Ovary (tissue), 9 donors: ENCODE data around the gene MYRIP. TPM values are rescaled to one million over a fixed set of nuclear protein-coding genes. Genes with fewer than 3 reads are reported as not detected.

Experiments
- DNase-seq, 5 donors: peaks; one replicate each; pipeline ENCODE4 v3.0.0-alpha.2; 2019 to 2020
- H3K27ac ChIP-seq, 2 donors: fragments of 200-600 bp; one replicate each; pipeline versions ENCODE4 v1.5.1 to v1.8.0; 2019 to 2022
- H3K27me3 ChIP-seq: fragments of 200-600 bp; one replicate; pipeline ENCODE4 v1.8.0; 2022
- H3K36me3 ChIP-seq: fragments of 200-600 bp; sonication (generic); one replicate; pipeline ENCODE4 v1.5.1; 2019
- H3K4me1 ChIP-seq: one replicate; pipeline ENCODE4 v1.8.1; 2013; ENCODE audit warnings: mild to moderate bottlenecking, moderate library complexity; ENCODE audit not compliant: insufficient read depth
- H3K4me3 ChIP-seq: fragments of 200-600 bp; sonication (generic); one replicate; pipeline ENCODE4 v1.5.1; 2017
- H3K9me3 ChIP-seq, 2 donors: fragments of 200-600 bp in 1 of 2; sonication (generic) in 1 of 2; one replicate each; pipeline versions ENCODE4 v1.5.1 to v1.8.1; 2013 to 2019; ENCODE audit warnings: mild to moderate bottlenecking in 1 of 2, moderate library complexity in 1 of 2
- EP300 ChIP-seq: sonication (generic); formaldehyde crosslinking; IDR thresholded peaks from one replicate; pipeline ENCODE4 v1.6.1; 2017; ENCODE audit warnings: antibody characterized with exemption
- POLR2A ChIP-seq: fragments of 450-650 bp; IDR thresholded peaks from one replicate; pipeline ENCODE4 v1.6.1; 2017; ENCODE audit warnings: antibody characterized with exemption, mild to moderate bottlenecking, moderate library complexity
- WGBS, 3 donors: extraction: QIAGEN DNeasy Blood & Tissue Kit in 1 of 3; methylation state at CpG; one replicate each; pipeline versions ENCODE4 v1.1.5 to v1.1.7; 2013 to 2017; 5-methylcytosine and 5-hydroxymethylcytosine counted together
- intact Hi-C, 4 donors: fragments of 100-400 bp; cut with DNase I; formaldehyde crosslinking; loops; one replicate each; pipeline versions ENCODE4 v1.11.0 to v1.15.1; 2022 to 2023
- polyA plus RNA-seq, 2 donors: library from polyadenylated mRNA; stranded (reverse); fragments of 200-250 nt in 1 of 2; fragments of 350-450 nt in 1 of 2; fragmentation: Illumina TruSeq in 1 of 2; extraction: RNeasy Lipid Tissue Mini Kit (QIAGEN cat#74804) in 1 of 2; gene quantifications; one replicate each; pipeline ENCODE4 v1.2.3, GENCODE V29; 2013 to 2014
- total RNA-seq, 7 donors: library from RNA; depleted of rRNA in 2 of 7; stranded (reverse); fragments of >200 nt in 2 of 7; fragmentation: NEBNext Ultra II Directional in 3 of 7; extraction: Animal tissue kit (Norgen Biotek cat#: 25700) in 3 of 7; gene quantifications; one replicate each; pipeline versions ENCODE4 v1.1.0 to v1.2.4, GENCODE V29; 2016 to 2023
- TF ChIP-seq, protein P1 (sequence below), 3 donors: fragments of 450-650 bp in 2 of 3; fragments of 200-600 bp in 1 of 3; IDR thresholded peaks; one replicate each; pipeline versions ENCODE4 v1.5.1 to v1.8.0; 2016 to 2022; ENCODE audit warnings: antibody characterized with exemption in 3 of 3, mild to moderate bottlenecking in 1 of 3
- donor health status: DM: no; HTN: no; CAD: no; lungs with moderate emphysema.
- donor health status: DM: no; HTN: no; CAD: no.
- donor health status: Bipolar disorder and iron deficiency.
- donor health status: DM: yes; HTN: yes; CAD: no.
- donor health status: DM: no; HTN: no; CAD: no.
- donor health status: DM: yes; HTN: yes; CAD: no.

MYRIP gene
- total and polyA plus RNA-seq, 9 donors, result 2.8 to 8.4 (median 4.5) TPM

DNA sequence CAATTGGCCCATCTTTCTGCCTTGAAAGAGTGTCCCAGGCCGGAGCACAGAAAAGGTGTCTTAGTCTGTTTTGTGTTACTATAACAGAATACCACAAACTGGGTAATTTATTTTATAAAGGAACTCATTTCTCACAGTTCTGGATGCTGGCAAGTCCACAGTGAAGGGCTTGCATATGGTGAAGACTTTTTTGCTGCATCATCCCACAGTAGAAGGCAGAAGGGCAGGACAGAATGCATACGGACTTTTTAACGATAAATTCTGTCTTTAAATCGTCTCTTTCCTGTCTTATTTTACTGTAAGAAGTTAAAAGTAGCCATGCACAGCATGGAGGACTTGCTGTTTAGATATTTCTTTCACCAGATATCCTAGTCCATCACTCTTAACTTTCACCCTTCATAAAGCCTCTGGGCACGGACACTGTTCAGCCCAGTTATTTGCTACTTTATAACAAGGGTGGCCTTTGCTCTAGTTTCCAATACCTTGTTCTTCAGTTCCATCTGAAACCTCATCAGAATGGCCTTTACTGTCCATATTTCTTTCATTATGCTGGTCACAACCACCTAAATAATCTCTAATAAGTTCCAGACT, 489.8 kb downstream of the MYRIP start:
- TF ChIP-seq, protein P1, sequence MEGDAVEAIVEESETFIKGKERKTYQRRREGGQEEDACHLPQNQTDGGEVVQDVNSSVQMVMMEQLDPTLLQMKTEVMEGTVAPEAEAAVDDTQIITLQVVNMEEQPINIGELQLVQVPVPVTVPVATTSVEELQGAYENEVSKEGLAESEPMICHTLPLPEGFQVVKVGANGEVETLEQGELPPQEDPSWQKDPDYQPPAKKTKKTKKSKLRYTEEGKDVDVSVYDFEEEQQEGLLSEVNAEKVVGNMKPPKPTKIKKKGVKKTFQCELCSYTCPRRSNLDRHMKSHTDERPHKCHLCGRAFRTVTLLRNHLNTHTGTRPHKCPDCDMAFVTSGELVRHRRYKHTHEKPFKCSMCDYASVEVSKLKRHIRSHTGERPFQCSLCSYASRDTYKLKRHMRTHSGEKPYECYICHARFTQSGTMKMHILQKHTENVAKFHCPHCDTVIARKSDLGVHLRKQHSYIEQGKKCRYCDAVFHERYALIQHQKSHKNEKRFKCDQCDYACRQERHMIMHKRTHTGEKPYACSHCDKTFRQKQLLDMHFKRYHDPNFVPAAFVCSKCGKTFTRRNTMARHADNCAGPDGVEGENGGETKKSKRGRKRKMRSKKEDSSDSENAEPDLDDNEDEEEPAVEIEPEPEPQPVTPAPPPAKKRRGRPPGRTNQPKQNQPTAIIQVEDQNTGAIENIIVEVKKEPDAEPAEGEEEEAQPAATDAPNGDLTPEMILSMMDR (IDR thresholded peaks at IDR 0.05), result no peak
- no peak for TF ChIP-seq EP300
- TF ChIP-seq POLR2A, result no peak
- 93 to 95% (median 94%) methylated on average over 5 of the region's 5 CpGs for WGBS, 3 donors

DNA sequence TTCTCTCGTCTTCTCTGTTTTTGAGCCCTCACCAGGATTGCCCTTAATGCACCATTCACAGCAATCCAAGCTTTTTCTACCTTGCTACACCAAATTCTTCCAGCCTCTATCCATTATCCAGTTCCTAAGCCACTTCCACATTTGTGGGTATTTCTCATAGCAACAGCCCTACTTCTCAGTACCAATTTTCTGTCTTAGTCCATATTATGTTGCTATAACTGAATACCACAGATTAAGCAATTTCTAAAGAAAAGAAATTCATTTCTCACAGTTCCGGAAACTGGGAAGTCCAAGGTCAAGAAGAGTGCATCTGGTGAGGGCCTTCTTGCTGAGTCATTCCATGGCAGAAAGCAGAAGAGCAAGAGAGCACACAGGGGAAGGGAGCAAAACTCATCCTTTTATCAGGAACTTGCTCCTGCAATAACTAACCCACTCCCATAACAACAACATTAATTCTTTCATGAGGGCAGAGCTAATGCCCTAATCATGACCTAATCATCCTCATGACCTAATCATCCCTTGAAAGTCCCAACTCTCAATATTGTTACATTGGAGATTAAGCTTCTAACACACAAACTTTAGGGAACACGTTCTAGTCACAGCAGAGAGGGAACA, 490.4 kb downstream of the MYRIP start:
- Histone ChIP-seq H3K27ac (peak overlapping the region; percentile 11 to 47), H3K4me1 (peaks cover 2% of the 10 kb centered on the region), H3K27me3 (no peaks in the 10 kb centered on the region), H3K36me3 (no peaks in the 10 kb centered on the region), H3K4me3 (no peak overlapping the region), H3K9me3 (no peaks in the 10 kb centered on the region)
- intact Hi-C loops, result no loop called here
- no peak for TF ChIP-seq POLR2A
- TF ChIP-seq, protein P1 (IDR thresholded peaks at IDR 0.05), result no peak
- TF ChIP-seq EP300, result no peak
- DNase-seq, result peak in 2 of 5 donors; percentile 25 to 55
- 34 to 52% (median 47%) methylated on average over 3 of the region's 3 CpGs for WGBS, 3 donors

More for the DNA sequence above, 489.8 kb downstream of the MYRIP start:
- Histone ChIP-seq H3K9me3 (no peaks in the 10 kb centered on the region), H3K4me3 (no peak overlapping the region), H3K4me1 (peaks cover 2% of the 10 kb centered on the region), H3K27me3 (no peaks in the 10 kb centered on the region), H3K27ac (peak overlapping the region; percentile 11 to 47), H3K36me3 (no peaks in the 10 kb centered on the region)
- DNase-seq, result no peak
- intact Hi-C loops, result no loop called here

DNA sequence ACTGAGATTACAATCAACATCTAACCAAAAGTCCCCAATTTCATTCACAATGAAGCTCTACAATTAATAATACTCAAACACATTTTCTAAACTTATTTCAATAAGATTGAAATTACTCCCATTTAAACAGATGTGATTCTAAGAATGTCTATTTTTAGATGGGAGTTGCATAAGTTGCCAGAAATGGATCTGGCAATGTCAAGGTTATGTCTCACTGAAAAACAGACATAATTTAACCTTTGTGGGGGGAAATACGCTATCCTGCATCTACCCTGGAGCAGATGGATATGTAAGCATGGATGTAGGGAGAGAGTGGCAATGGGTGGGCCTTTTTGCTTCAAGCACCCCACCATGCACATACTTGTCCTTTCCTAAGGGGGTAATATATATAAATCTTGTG, 493.4 kb downstream of the MYRIP start:
- Histone ChIP-seq H3K9me3 (no peaks in the 10 kb centered on the region), H3K4me1 (peaks cover 2% of the 10 kb centered on the region), H3K27ac (no peak overlapping the region), H3K27me3 (no peaks in the 10 kb centered on the region), H3K36me3 (no peaks in the 10 kb centered on the region), H3K4me3 (no peak overlapping the region)
- WGBS, 3 donors, result 9 to 17% (median 15%) methylated on average over 1 of the region's 1 CpG
- DNase-seq, result no peak
- intact Hi-C loops, result no loop called here
- TF ChIP-seq POLR2A, result no peak

DNA sequence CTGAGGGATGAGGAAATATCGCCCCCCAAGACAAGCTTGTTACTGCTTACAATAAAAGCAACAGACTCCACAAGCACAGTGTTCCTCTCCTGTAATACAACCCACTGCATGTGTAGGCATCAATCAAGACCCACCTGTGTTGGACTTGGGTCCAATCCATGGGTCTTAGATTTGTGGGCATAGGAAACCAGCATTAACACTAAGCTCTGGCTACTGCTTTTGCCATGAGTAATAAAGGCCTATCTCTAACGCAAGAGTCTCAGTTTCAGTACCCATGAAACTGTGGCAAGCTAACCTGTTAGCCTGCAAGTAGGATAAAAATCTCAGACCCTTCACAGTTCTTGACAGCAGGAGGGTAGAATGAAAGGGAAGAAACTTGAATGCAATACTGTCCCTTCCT, 494.9 kb downstream of the MYRIP start:
- TF ChIP-seq POLR2A (no peak), EP300 (no peak)
- TF ChIP-seq, protein P1 (IDR thresholded peaks at IDR 0.05), result no peak
- H3K27ac ChIP-seq, result no peak overlapping the region
- intact Hi-C loops, result no loop called here
- WGBS, 3 donors, result 89 to 100% (median 95%) methylated on average over 2 of the region's 2 CpGs
- no peak overlapping the region for H3K4me3 ChIP-seq
- H3K4me1 ChIP-seq, result peaks cover 5% of the 10 kb centered on the region
- no peaks in the 10 kb centered on the region for H3K27me3 ChIP-seq
- no peaks in the 10 kb centered on the region for H3K36me3 ChIP-seq
- H3K9me3 ChIP-seq, result no peaks in the 10 kb centered on the region
- DNase-seq, result no peak

DNA sequence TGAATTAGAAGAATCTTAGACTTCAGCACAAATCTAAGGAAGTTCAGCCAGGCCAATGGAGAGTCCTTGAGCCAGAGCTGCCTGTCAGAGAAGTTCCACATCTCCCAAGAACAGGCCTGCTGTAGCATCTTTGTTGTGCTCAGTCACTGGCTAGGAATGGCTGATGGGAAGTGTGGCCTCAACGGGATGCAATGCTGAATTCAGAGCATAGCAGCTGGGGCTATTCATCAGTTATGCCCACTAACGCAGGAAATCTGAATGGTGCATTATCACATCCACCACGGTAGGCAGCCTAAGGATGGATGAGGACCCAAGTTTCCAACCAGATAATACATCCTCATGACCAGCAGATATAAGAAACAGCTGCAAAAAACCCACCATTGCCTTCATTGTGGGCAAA, 496.9 kb downstream of the MYRIP start:
- Histone ChIP-seq H3K4me3 (no peak overlapping the region), H3K4me1 (peaks cover 5% of the 10 kb centered on the region), H3K36me3 (no peaks in the 10 kb centered on the region), H3K27me3 (no peaks in the 10 kb centered on the region), H3K27ac (no peak overlapping the region), H3K9me3 (no peaks in the 10 kb centered on the region)
- TF ChIP-seq POLR2A, result no peak
- no peak for TF ChIP-seq EP300
- TF ChIP-seq, protein P1 (IDR thresholded peaks at IDR 0.05), result no peak
- DNase-seq, result no peak
- 80 to 92% (median 87%) methylated on average over 3 of the region's 3 CpGs for WGBS, 3 donors
- intact Hi-C loops, result loop anchor here in 1 of 4 donors (5.0 kb wide), 1 partner anchor 151 kb away; the partner anchor contains the start of gene RPL14
